K562 (cell line): ENCODE data around the gene C10orf90. TPM values are rescaled to one million over a fixed set of nuclear protein-coding genes. Genes with fewer than 3 reads are reported as not detected.

Source experiments
- ATAC-seq: fragments of 200-7000 bp; cut with Tn5 transposase; 3 replicates; pipeline ENCODE4 v1.9.1; 2020; ENCODE audit warnings: moderate library complexity
- BruUV-seq: library from RNA; stranded (reverse); fragments of 400-500 nt; replicated peaks from 2 replicates; lab custom pipeline; 2021; lab: Mats Ljungman, UMichigan
- CTCF ChIA-PET: fragments of 300-600 bp; formaldehyde crosslinking; extraction: SDS; loops from one replicate; lab custom pipeline; 2021; ENCODE audit warnings: low intra/inter-chr PET ratio; lab: Yijun Ruan, JAX
- POLR2A ChIA-PET: fragments of 300-600, 350-650 bp; sonication (Branson Sonifier 250); formaldehyde crosslinking; extraction: SDS; loops from one replicate; lab custom pipeline; 2021; ENCODE audit warnings: antibody characterized with exemption, inconsistent platforms; lab: Yijun Ruan, JAX
- DNase-seq, 4 experiments: peaks; one replicate each; pipeline versions ENCODE4 v3.0.0 to v3.0.0-alpha.2; 2011 to 2018; ENCODE audit warnings: low spot score in 3 of 4, mixed read lengths in 3 of 4; ENCODE audit errors: extremely low read depth in 1 of 4
- FAIRE-seq: peaks from 2 replicates; lab custom pipeline; 2011; peaks lifted over from hg19 to GRCh38; lab: Jason Lieb, UNC
- H2AFZ ChIP-seq: 2 replicates; pipeline ENCODE4 v1.6.0; 2011; ENCODE audit warnings: low read depth, low read length, control low read depth, inconsistent platforms
- H3K27ac ChIP-seq: fragments of 200-600 bp; 3 replicates; pipeline ENCODE4 v1.8.0; 2011; ENCODE audit warnings: low read depth, mild to moderate bottlenecking, control low read depth, inconsistent platforms, low read length, moderate library complexity, mixed read lengths; ENCODE audit errors: extremely low read depth
- H3K27me3 ChIP-seq, 2 experiments: fragments of 300-600 bp in 1 of 2; 2 replicates in 1 of 2; 3 replicates in 1 of 2; pipeline versions ENCODE4 v1.6.0 to v1.8.0; 2011; ENCODE audit warnings: inconsistent platforms in 2 of 2, low read length in 2 of 2, mild to moderate bottlenecking in 1 of 2, mixed read lengths in 1 of 2, moderate library complexity in 1 of 2; ENCODE audit not compliant: control insufficient read depth in 2 of 2, insufficient read depth in 2 of 2
- H3K36me3 ChIP-seq: fragments of 300-600 bp; 3 replicates; pipeline ENCODE4 v1.8.0; 2011; ENCODE audit warnings: mild to moderate bottlenecking, low read length, inconsistent platforms; ENCODE audit not compliant: control insufficient read depth, insufficient read depth
- H3K4me1 ChIP-seq, 2 experiments: fragments of 200-600 bp in 1 of 2; replicated peaks in 1 of 2; 2 replicates in 1 of 2; 3 replicates in 1 of 2; pipeline versions ENCODE4 v1.5.1 to v1.8.0; 2011; ENCODE audit warnings: inconsistent platforms in 2 of 2, low read length in 2 of 2, mild to moderate bottlenecking in 1 of 2, mixed read lengths in 1 of 2, moderate library complexity in 1 of 2; ENCODE audit not compliant: control insufficient read depth in 2 of 2, insufficient read depth in 2 of 2
- H3K4me2 ChIP-seq: 2 replicates; pipeline ENCODE4 v1.6.1; 2011; ENCODE audit warnings: low read length, control low read depth, inconsistent platforms, mixed read lengths; ENCODE audit not compliant: insufficient read depth
- H3K4me3 ChIP-seq: fragments of 200-600 bp; sonication (generic), shearing (Covaris generic); 2 replicates; pipeline ENCODE4 v1.5.1; 2016; ENCODE audit warnings: control low read depth, inconsistent platforms
- H3K79me2 ChIP-seq: fragments of 200-600 bp; 3 replicates; pipeline ENCODE4 v1.8.0; 2011; ENCODE audit warnings: low read length, inconsistent platforms; ENCODE audit not compliant: control insufficient read depth, insufficient read depth
- H3K9ac ChIP-seq, 2 experiments: 2 replicates each; pipeline versions ENCODE4 v1.6.0 to v1.6.1; 2011; ENCODE audit warnings: low read depth in 2 of 2, low read length in 2 of 2, control low read depth in 1 of 2, inconsistent platforms in 1 of 2, mild to moderate bottlenecking in 1 of 2, mixed read lengths in 1 of 2; ENCODE audit not compliant: insufficient read depth in 1 of 2
- H3K9me1 ChIP-seq: one replicate; pipeline ENCODE4 v1.6.0; 2011; ENCODE audit warnings: inconsistent platforms, mild to moderate bottlenecking, low read length, moderate library complexity; ENCODE audit not compliant: control insufficient read depth, insufficient read depth
- H3K9me3 ChIP-seq: replicated peaks from 2 replicates; pipeline ENCODE4 v1.5.1; 2011; ENCODE audit warnings: low read depth, low read length, inconsistent platforms; ENCODE audit not compliant: control insufficient read depth, insufficient read depth
- H4K20me1 ChIP-seq: replicated peaks from 2 replicates; pipeline ENCODE4 v1.6.1; 2011; ENCODE audit warnings: low read length, inconsistent platforms, mixed read lengths; ENCODE audit not compliant: control insufficient read depth, insufficient read depth
- BRF2 ChIP-seq: IDR thresholded peaks from 3 replicates; pipeline ENCODE4 v1.6.1; 2011; ENCODE audit warnings: borderline replicate concordance, mild to moderate bottlenecking; ENCODE audit not compliant: insufficient read length, insufficient read depth
- RB1 ChIP-seq: fragments of 450-650 bp; IDR thresholded peaks from 2 replicates; pipeline ENCODE4 v1.6.1; 2017; ENCODE audit warnings: low read depth, mild to moderate bottlenecking
- XRCC3 ChIP-seq: fragments of 450-650 bp; IDR thresholded peaks from 2 replicates; pipeline ENCODE4 v1.6.1; 2017; ENCODE audit warnings: mild to moderate bottlenecking, moderate library complexity
- ZC3H4 ChIP-seq: sonication (generic); formaldehyde crosslinking; IDR thresholded peaks from 2 replicates; pipeline ENCODE4 v1.9.0; 2021; ENCODE audit warnings: missing genetic modification reagents, borderline replicate concordance
- ZNF41 ChIP-seq: fragments of 250-450 bp; sonication (Bioruptor Pico); conservative IDR thresholded peaks from 2 replicates; pipeline ENCODE4 v1.4.0; 2020; ENCODE audit warnings: mild to moderate bottlenecking
- ZNF592 ChIP-seq: fragments of 450-650 bp; IDR thresholded peaks from 2 replicates; pipeline ENCODE4 v1.6.1; 2017; ENCODE audit warnings: antibody characterized with exemption, mild to moderate bottlenecking
- WGBS: fragments of 100-300 bp; shearing (Covaris generic); methylation state at CpG from one replicate; pipeline ENCODE4 v1.1.6; 2016; ENCODE audit warnings: low coverage, mixed read lengths; ENCODE audit not compliant: insufficient coverage; ENCODE audit errors: missing lambda C conversion rate; 5-methylcytosine and 5-hydroxymethylcytosine counted together
- in situ Hi-C: fragments of 300-500 bp; cut with MboI; formaldehyde crosslinking; loops from 4 replicates; pipeline ENCODE4 v1.15.0; 2018; ENCODE audit warnings: inconsistent platforms, mixed read lengths
- intact Hi-C: fragments of 100-400 bp; cut with micrococcal nuclease; formaldehyde crosslinking; loops from 2 replicates; pipeline ENCODE4 v1.14.2; 2022
- polyA plus RNA-seq, 8 experiments: library from polyadenylated mRNA; depleted of rRNA in 4 of 8; stranded (reverse) in 5 of 8; unstranded in 3 of 8; fragments of >200 nt; fragmentation: Nextera tagmentation in 2 of 8; fragmentation: Illumina TruSeq in 1 of 8; extraction: Ambion mirVana in 2 of 8; extraction: Trizol in 1 of 8; gene quantifications; 2 replicates each; pipeline versions ENCODE4 v1.2.1 to v1.2.3, GENCODE V29; 2011 to 2014; ENCODE audit warnings: inconsistent platforms in 1 of 8, missing spikeins in 1 of 8
- total RNA-seq, 7 experiments: library from RNA; depleted of rRNA in 6 of 7; stranded (reverse); fragments of >200 nt in 6 of 7; fragmentation: Illumina TruSeq in 2 of 7; extraction: Trizol in 2 of 7; gene quantifications; 2 replicates each; pipeline versions ENCODE4 v1.2.1 to v1.2.3, GENCODE V29; 2011 to 2021; ENCODE audit warnings: low replicate concordance in 1 of 7

C10orf90 gene
- total and polyA plus RNA-seq, 9 of the 15 experiments (the other 6 are each of a cell fraction or from before 2014, with no cell fraction given): not detected

GRCh38 chr10:126563361-126563760 lies 107.1 kb downstream of the C10orf90 start:
- Histone ChIP-seq H3K4me1 (no peaks in the 10 kb centered on the region), H3K27ac (no peak overlapping the region), H3K9me1 (no peaks in the 10 kb centered on the region), H3K4me2 (no peak overlapping the region), H3K27me3 (no peaks in the 10 kb centered on the region), H3K9ac (no peak overlapping the region), H2AFZ (no peak overlapping the region), H3K36me3 (no peaks in the 10 kb centered on the region), H3K9me3 (no peaks in the 10 kb centered on the region), H3K79me2 (no peaks in the 10 kb centered on the region), H4K20me1 (no peaks in the 10 kb centered on the region), H3K4me3 (no peak overlapping the region)
- ChIA-PET POLR2A (no interaction called here), CTCF (no interaction called here)
- BruUV-seq: no TSS peak
- FAIRE-seq (no peak), DNase-seq (no peak), ATAC-seq (no peak)
- in situ Hi-C loops (no loop called here), intact Hi-C loops (no loop called here)
- WGBS: 0% methylated on average over 2 of the region's 3 CpGs
- TF ChIP-seq ZNF592 (no peak), RB1 (no peak), ZNF41 (CRISPR knock-in tag) (no peak), ZC3H4 (no peak), BRF2 (no peak), XRCC3 (no peak)
